H1 (cell line): ENCODE results near the gene FUBP3. TPM values are rescaled to one million over a fixed set of nuclear protein-coding genes. Genes with fewer than 3 reads are reported as not detected.

Source experiments
- CTCF ChIA-PET: fragments of 300-600 bp; sonication (Branson Sonifier 250); formaldehyde crosslinking; loops from one replicate; lab custom pipeline; 2021; ENCODE audit not compliant: partially characterized antibody; lab: Charles Lee
- POLR2A ChIA-PET: fragments of 300-600 bp; sonication (Branson Sonifier 250); formaldehyde crosslinking; loops from one replicate; lab custom pipeline; 2021; ENCODE audit warnings: inconsistent platforms; ENCODE audit not compliant: partially characterized antibody; lab: Charles Lee
- DNase-seq, 2 experiments: peaks; one replicate each; pipeline versions ENCODE4 v3.0.0 to v3.0.0-alpha.2; 2010 to 2022; ENCODE audit warnings: low spot score in 2 of 2, low read depth in 1 of 2, mixed read lengths in 1 of 2
- FAIRE-seq: peaks from 2 replicates; lab custom pipeline; 2011; peaks lifted over from hg19 to GRCh38; lab: Jason Lieb, UNC
- H2AFZ ChIP-seq: 2 replicates; pipeline ENCODE4 v1.8.1; 2012; ENCODE audit warnings: low read length, inconsistent platforms
- H2AK5ac ChIP-seq: 2 replicates; pipeline ENCODE4 v1.6.1; 2013; ENCODE audit warnings: low read depth, low read length
- H2BK120ac ChIP-seq: replicated peaks from 2 replicates; pipeline ENCODE3; 2013; ENCODE audit warnings: low read depth, low read length, inconsistent platforms
- H2BK12ac ChIP-seq: 2 replicates; pipeline ENCODE4 v1.6.1; 2013; ENCODE audit warnings: low read depth, low read length
- H2BK15ac ChIP-seq: 2 replicates; pipeline ENCODE4 v1.6.1; 2013; ENCODE audit warnings: low read length
- H2BK20ac ChIP-seq: 2 replicates; pipeline ENCODE4 v1.6.1; 2013; ENCODE audit warnings: low read length
- H2BK5ac ChIP-seq: 2 replicates; pipeline ENCODE4 v1.6.1; 2013; ENCODE audit warnings: low read depth, low read length
- H3K14ac ChIP-seq: 2 replicates; pipeline ENCODE4 v1.6.1; 2013; ENCODE audit warnings: inconsistent platforms; ENCODE audit not compliant: insufficient read length
- H3K18ac ChIP-seq: 2 replicates; pipeline ENCODE4 v1.6.1; 2013; ENCODE audit warnings: low read length; ENCODE audit errors: extremely low read depth
- H3K23ac ChIP-seq: 2 replicates; pipeline ENCODE4 v1.6.1; 2013; ENCODE audit warnings: inconsistent platforms; ENCODE audit not compliant: insufficient read length
- H3K23me2 ChIP-seq: 2 replicates; pipeline ENCODE4 v1.6.1; 2013; ENCODE audit warnings: low read depth, low read length
- H3K27ac ChIP-seq: 2 replicates; pipeline ENCODE4 v1.6.1; 2011; ENCODE audit warnings: low read depth, low read length, inconsistent platforms
- H3K27me3 ChIP-seq, 4 experiments: replicated peaks in 1 of 4; 1 replicate in 1 of 4; 2 replicates in 3 of 4; pipeline versions ENCODE4 v1.6.1 to v1.8.1; 2011 to 2013; ENCODE audit warnings: low read length in 3 of 4, mild to moderate bottlenecking in 3 of 4, inconsistent platforms in 2 of 4, mixed read lengths in 2 of 4, moderate library complexity in 1 of 4; ENCODE audit not compliant: control insufficient read depth in 3 of 4, insufficient read depth in 3 of 4; ENCODE audit errors: extremely low read depth in 1 of 4
- H3K36me3 ChIP-seq, 4 experiments: 2 replicates each; pipeline versions ENCODE4 v1.6.1 to v1.8.1; 2011 to 2013; ENCODE audit warnings: mild to moderate bottlenecking in 4 of 4, low read length in 3 of 4, moderate library complexity in 2 of 4, control low read depth in 1 of 4, inconsistent platforms in 1 of 4; ENCODE audit not compliant: insufficient read depth in 4 of 4, control insufficient read depth in 2 of 4
- H3K4ac ChIP-seq: replicated peaks from 2 replicates; pipeline ENCODE3; 2013; ENCODE audit warnings: low read length, low read depth, mixed read lengths, inconsistent platforms; ENCODE audit not compliant: insufficient read length
- H3K4me1 ChIP-seq, 4 experiments: replicated peaks in 1 of 4; 1 replicate in 1 of 4; 2 replicates in 3 of 4; pipeline versions ENCODE4 v1.6.1 to v1.8.1; 2011 to 2013; ENCODE audit warnings: low read length in 3 of 4, inconsistent platforms in 2 of 4, mixed read lengths in 1 of 4; ENCODE audit not compliant: insufficient read depth in 4 of 4, control insufficient read depth in 3 of 4
- H3K4me2 ChIP-seq, 2 experiments: 2 replicates each; pipeline versions ENCODE4 v1.6.1 to v1.8.1; 2011 to 2013; ENCODE audit warnings: low read depth in 2 of 2, low read length in 2 of 2, control low read depth in 1 of 2, inconsistent platforms in 1 of 2, mild to moderate bottlenecking in 1 of 2; ENCODE audit not compliant: insufficient read depth in 1 of 2
- H3K4me3 ChIP-seq, 4 experiments: fragments of 200-600, 300-600 bp in 1 of 4; sonication (generic), shearing (Covaris generic), sonication (Bioruptor Twin) in 1 of 4; 2 replicates each; pipeline versions ENCODE4 v1.5.1 to v1.8.1; 2011 to 2016; ENCODE audit warnings: low read length in 4 of 4, low read depth in 3 of 4, control low read depth in 2 of 4, inconsistent platforms in 2 of 4, mild to moderate bottlenecking in 2 of 4, mixed read lengths in 1 of 4, moderate library complexity in 1 of 4; ENCODE audit not compliant: insufficient read depth in 2 of 4; ENCODE audit errors: extremely low read depth in 1 of 4
- H3K56ac ChIP-seq: replicated peaks from 2 replicates; pipeline ENCODE3; 2013; ENCODE audit warnings: low read depth, mild to moderate bottlenecking, mixed read lengths, low read length, inconsistent platforms; ENCODE audit not compliant: insufficient read length
- H3K79me1 ChIP-seq: 2 replicates; pipeline ENCODE4 v1.6.1; 2013; ENCODE audit warnings: low read depth, low read length, control low read depth
- H3K79me2 ChIP-seq, 2 experiments: 2 replicates each; pipeline versions ENCODE4 v1.6.1 to v1.8.1; 2012 to 2013; ENCODE audit warnings: low read length in 2 of 2, mild to moderate bottlenecking in 2 of 2, inconsistent platforms in 1 of 2; ENCODE audit not compliant: insufficient read depth in 2 of 2, control insufficient read depth in 1 of 2
- H3K9ac ChIP-seq, 4 experiments: replicated peaks in 1 of 4; 1 replicate in 1 of 4; 2 replicates in 3 of 4; pipeline versions ENCODE4 v1.6.1 to v1.8.1; 2011 to 2013; ENCODE audit warnings: low read depth in 3 of 4, low read length in 3 of 4, control low read depth in 2 of 4, mild to moderate bottlenecking in 2 of 4, moderate library complexity in 2 of 4, inconsistent platforms in 1 of 4; ENCODE audit errors: extremely low read depth in 1 of 4
- H3K9me3 ChIP-seq, 2 experiments: 2 replicates each; pipeline versions ENCODE4 v1.6.1 to v1.8.1; 2012 to 2013; ENCODE audit warnings: mild to moderate bottlenecking in 2 of 2, moderate library complexity in 2 of 2, control low read depth in 1 of 2, inconsistent platforms in 1 of 2, low read depth in 1 of 2, low read length in 1 of 2, mixed read lengths in 1 of 2; ENCODE audit not compliant: insufficient read depth in 2 of 2
- H4K20me1 ChIP-seq, 2 experiments: replicated peaks in 1 of 2; 2 replicates each; pipeline versions ENCODE3 to v1.8.1; 2011 to 2013; ENCODE audit warnings: inconsistent platforms in 2 of 2, low read length in 2 of 2, mild to moderate bottlenecking in 1 of 2; ENCODE audit not compliant: insufficient read depth in 2 of 2, control insufficient read depth in 1 of 2
- H4K5ac ChIP-seq: 2 replicates; pipeline ENCODE4 v1.6.1; 2013; ENCODE audit warnings: low read length, low read depth, mixed read lengths, inconsistent platforms; ENCODE audit not compliant: insufficient read length
- H4K8ac ChIP-seq: 2 replicates; pipeline ENCODE4 v1.8.0; 2013; ENCODE audit warnings: mild to moderate bottlenecking, moderate library complexity, low read length, inconsistent platforms; ENCODE audit not compliant: insufficient read depth; ENCODE audit errors: extremely low read depth
- H4K91ac ChIP-seq: replicated peaks from 2 replicates; pipeline ENCODE3; 2013; ENCODE audit warnings: low read length, mixed read lengths, inconsistent platforms; ENCODE audit not compliant: insufficient read length
- E2F6 ChIP-seq: IDR thresholded peaks from 2 replicates; pipeline ENCODE4 v1.6.1; 2012; ENCODE audit warnings: inconsistent platforms
- EP300 ChIP-seq, 2 experiments: IDR thresholded peaks; 1 replicate in 1 of 2; 2 replicates in 1 of 2; pipeline ENCODE4 v1.6.1; 2011 to 2012; ENCODE audit warnings: low read depth in 2 of 2, low read length in 2 of 2, mild to moderate bottlenecking in 2 of 2, borderline replicate concordance in 1 of 2, inconsistent platforms in 1 of 2, moderate library complexity in 1 of 2
- HDAC2 ChIP-seq, 2 experiments: fragments of 300-600 bp in 1 of 2; sonication (generic) in 1 of 2; IDR thresholded peaks; 2 replicates each; pipeline ENCODE4 v1.6.1; 2011 to 2012; ENCODE audit warnings: low read depth in 2 of 2, low read length in 2 of 2, mild to moderate bottlenecking in 2 of 2, moderate library complexity in 2 of 2, borderline replicate concordance in 1 of 2, inconsistent platforms in 1 of 2
- RAD21 ChIP-seq, 2 experiments: IDR thresholded peaks in 1 of 2; conservative IDR thresholded peaks in 1 of 2; 2 replicates each; pipeline ENCODE4 v1.6.1; 2011; ENCODE audit warnings: low read depth in 2 of 2, low read length in 2 of 2, improper control_type of control experiment in 1 of 2, inconsistent platforms in 1 of 2, mild to moderate bottlenecking in 1 of 2, moderate library complexity in 1 of 2
- RFX5 ChIP-seq: IDR thresholded peaks from 2 replicates; pipeline ENCODE4 v1.6.1; 2011; ENCODE audit warnings: low read depth, low read length, improper control_type of control experiment, borderline replicate concordance
- TAF7 ChIP-seq: optimal IDR thresholded peaks from 2 replicates; pipeline ENCODE3; 2011; ENCODE audit warnings: low read depth, mild to moderate bottlenecking, inconsistent platforms, low read length, moderate library complexity, borderline replicate concordance
- ZNF274 ChIP-seq: IDR thresholded peaks from 2 replicates; pipeline ENCODE4 v1.7.0; 2012; ENCODE audit warnings: low read length, borderline replicate concordance; ENCODE audit errors: extremely low read depth
- WGBS, 2 experiments: shearing (Covaris generic) in 1 of 2; methylation state at CpG; one replicate each; pipeline versions ENCODE4 v1.1.6 to v1.1.7; 2013 to 2015; ENCODE audit warnings: low lambda C conversion rate in 2 of 2, mixed read lengths in 2 of 2, inconsistent platforms in 1 of 2, low coverage in 1 of 2, missing lambda C conversion rate in 1 of 2; ENCODE audit not compliant: insufficient replicate concordance in 2 of 2, insufficient coverage in 1 of 2, insufficient read length in 1 of 2; ENCODE audit errors: extremely low coverage in 1 of 2, missing lambda C conversion rate in 1 of 2; 5-methylcytosine and 5-hydroxymethylcytosine counted together
- polyA plus RNA-seq, 7 experiments: library from polyadenylated mRNA; depleted of rRNA in 3 of 7; stranded (reverse) in 5 of 7; unstranded in 2 of 7; fragments of >200 nt in 5 of 7; fragments of 200-250 nt in 2 of 7; gene quantifications; 1 replicate in 5 of 7; 2 replicates in 1 of 7; 4 replicates in 1 of 7; pipeline versions ENCODE4 v1.2.1 to v1.2.3, GENCODE V29; 2011 to 2013; ENCODE audit warnings: missing spikeins in 2 of 7, mixed read lengths in 2 of 7
- total RNA-seq: library from RNA; stranded (reverse); fragmentation: NEBNext Ultra II Directional; extraction: Animal tissue kit (Norgen Biotek cat#: 25700); gene quantifications from 2 replicates; pipeline ENCODE4 v1.2.1, GENCODE V29; 2021

The FUBP3 gene
- total and polyA plus RNA-seq, 2 of the 8 experiments (the other 6 are each of a cell fraction or from before 2014, with no cell fraction given): 23.7 to 76.4 TPM

GRCh38 chr9:130651752-130652151, 72.4 kb downstream of the FUBP3 start:
- no peaks in the 10 kb centered on the region for H3K36me3 ChIP-seq
- H2BK5ac ChIP-seq: no peak overlapping the region
- POLR2A ChIA-PET: interaction anchor here (0.6 kb wide), 2 partner anchors 29 to 261 kb away, joined by 3 read pairs; no protein-coding TSS in a partner anchor
- no peak overlapping the region for H2AFZ ChIP-seq
- H3K9ac ChIP-seq: no peak overlapping the region
- no peak overlapping the region for H3K4me2 ChIP-seq
- no peak overlapping the region for H3K4ac ChIP-seq
- no peak overlapping the region for H2BK12ac ChIP-seq
- DNase-seq: no peak
- H3K79me2 ChIP-seq: no peaks in the 10 kb centered on the region
- no peak overlapping the region for H2AK5ac ChIP-seq
- no peaks in the 10 kb centered on the region; the same call in 1 of the 2 replicates for H3K23me2 ChIP-seq
- no peak overlapping the region for H3K27ac ChIP-seq
- peaks cover 2 to 17% (median 13%) of the 10 kb centered on the region in 4 experiments for H3K27me3 ChIP-seq
- H3K79me1 ChIP-seq: no peaks in the 10 kb centered on the region
- H3K23ac ChIP-seq: no peak overlapping the region
- no peak overlapping the region for H3K56ac ChIP-seq
- no peak for FAIRE-seq
- H3K4me3 ChIP-seq: no peak overlapping the region
- CTCF ChIA-PET: interaction anchor here (0.7 to 6.7 kb wide), 4 partner anchors 9 to 204 kb away, joined by 3 to 42 read pairs (median 5); no protein-coding TSS in a partner anchor
- H3K18ac ChIP-seq: no peak overlapping the region
- no peak overlapping the region for H4K91ac ChIP-seq
- no peak overlapping the region for H2BK20ac ChIP-seq
- TF ChIP-seq EP300 (IDR thresholded peaks at IDR 0.05; ENCODE audit: borderline replicate concordance in 1 of 2, low read depth in 2 of 2, low read length in 2 of 2): no peak
- no peak for TF ChIP-seq RAD21 (IDR thresholded peaks at IDR 0.05 in 1 of 2, conservative IDR thresholded peaks at IDR 0.05 in 1 of 2; ENCODE audit: low read depth in 2 of 2, low read length in 2 of 2)
- no peak for TF ChIP-seq HDAC2 (IDR thresholded peaks at IDR 0.05; ENCODE audit: borderline replicate concordance in 1 of 2, low read depth in 2 of 2, low read length in 2 of 2)
- TF ChIP-seq TAF7: no peak
- no peak for TF ChIP-seq E2F6
- TF ChIP-seq ZNF274: no peak
- no peak for TF ChIP-seq RFX5
- no peak overlapping the region for H2BK120ac ChIP-seq
- H2BK15ac ChIP-seq: no peak overlapping the region
- H4K5ac ChIP-seq: no peak overlapping the region
- no peaks in the 10 kb centered on the region for H3K4me1 ChIP-seq
- no peak overlapping the region for H3K14ac ChIP-seq
- H4K20me1 ChIP-seq: peaks cover 0 to 2% of the 10 kb centered on the region in 2 experiments
- H3K9me3 ChIP-seq: no peaks in the 10 kb centered on the region
- H4K8ac ChIP-seq: peak overlapping the region; percentile 79; the same call in 1 of the 2 replicates
- WGBS, 2 experiments: 90% methylated on average over 18 of the region's 18 CpGs; no CpG with 5 or more reads in 1 of the 2 experiments
